Measurements from ENCODE around the gene SLC16A4. TPM values are rescaled to one million over a fixed set of nuclear protein-coding genes. Genes with fewer than 3 reads are reported as not detected.
"Not testable (repeated sequence)": the region's sequence is repeated elsewhere in the genome, so short reads cannot be mapped to it uniquely, and the experiment has no call there.

The SLC16A4 gene
- total RNA-seq, 2 experiments from 2014 or later, result 0.14 to 0.23 TPM

DNA sequence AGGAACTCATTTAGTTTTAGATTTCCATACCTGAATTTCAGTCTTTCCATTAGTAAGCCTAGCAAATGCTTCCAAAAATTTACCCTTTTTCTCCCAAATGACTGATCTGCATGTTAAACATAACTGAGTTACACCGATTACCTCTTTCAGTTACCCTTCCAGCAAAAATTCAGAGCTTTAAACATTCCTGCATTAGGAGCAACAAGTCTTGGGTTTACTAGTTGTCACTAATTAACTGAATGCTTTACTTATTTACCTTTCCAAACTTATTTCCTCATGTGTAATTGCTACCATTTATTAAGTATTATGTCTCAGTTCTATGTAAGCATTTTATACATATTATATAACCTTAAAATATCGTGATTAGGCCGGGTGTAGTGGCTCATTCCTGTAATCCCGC lies 13.6 kb upstream of the SLC16A4 start:
- H3K36me3 Mint-ChIP-seq, result peaks cover 22% of the 10 kb centered on the region
- H3K4me3 Mint-ChIP-seq, result no peak overlapping the region
- CTCF ChIA-PET, result interaction anchor here (0.5 to 1.7 kb wide), 4 partner anchors 8 to 1549 kb away, joined by 3 to 4 read pairs (median 4); partner anchors contain the start of gene RBM15
- no peak overlapping the region for H3K27ac Mint-ChIP-seq
- ATAC-seq, result no peak
- H3K9me3 Mint-ChIP-seq (ENCODE audit: low read depth), result no peaks in the 10 kb centered on the region
- no peaks in the 10 kb centered on the region for H3K27me3 Mint-ChIP-seq
- H3K4me1 Mint-ChIP-seq, result peaks cover 24% of the 10 kb centered on the region
- DNase-seq, result no peak

DNA sequence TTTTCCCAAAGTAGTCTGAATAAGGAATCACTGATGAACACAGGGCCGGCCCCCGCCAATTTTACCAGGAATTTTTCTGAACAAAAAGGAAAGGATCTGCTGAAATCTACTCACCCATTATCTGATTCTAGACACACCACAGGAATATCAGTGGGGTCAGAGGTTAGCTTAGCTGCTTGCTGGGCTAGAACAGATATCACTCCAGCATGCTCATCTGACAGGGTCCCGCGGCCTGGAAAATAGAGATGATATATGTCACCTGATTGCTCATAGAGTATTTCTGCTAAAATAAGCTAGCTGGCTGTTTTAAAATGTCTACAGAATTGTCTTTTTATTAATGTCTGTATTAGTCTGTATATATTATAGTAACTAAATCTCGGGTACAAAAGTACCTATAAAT lies 13.0 kb upstream of the SLC16A4 start:
- Mint-ChIP-seq H3K4me3 (no peak overlapping the region), H3K27ac (no peak overlapping the region), H3K9me3 (ENCODE audit: low read depth) (no peaks in the 10 kb centered on the region), H3K4me1 (peaks cover 20% of the 10 kb centered on the region), H3K27me3 (no peaks in the 10 kb centered on the region), H3K36me3 (peaks cover 22% of the 10 kb centered on the region)
- DNase-seq (no peak), ATAC-seq (no peak)
- CTCF ChIA-PET, result interaction anchor here (0.5 to 1.7 kb wide), 6 partner anchors 9 to 1548 kb away, joined by 3 to 4 read pairs (median 4); partner anchors contain the start of gene RBM15

DNA sequence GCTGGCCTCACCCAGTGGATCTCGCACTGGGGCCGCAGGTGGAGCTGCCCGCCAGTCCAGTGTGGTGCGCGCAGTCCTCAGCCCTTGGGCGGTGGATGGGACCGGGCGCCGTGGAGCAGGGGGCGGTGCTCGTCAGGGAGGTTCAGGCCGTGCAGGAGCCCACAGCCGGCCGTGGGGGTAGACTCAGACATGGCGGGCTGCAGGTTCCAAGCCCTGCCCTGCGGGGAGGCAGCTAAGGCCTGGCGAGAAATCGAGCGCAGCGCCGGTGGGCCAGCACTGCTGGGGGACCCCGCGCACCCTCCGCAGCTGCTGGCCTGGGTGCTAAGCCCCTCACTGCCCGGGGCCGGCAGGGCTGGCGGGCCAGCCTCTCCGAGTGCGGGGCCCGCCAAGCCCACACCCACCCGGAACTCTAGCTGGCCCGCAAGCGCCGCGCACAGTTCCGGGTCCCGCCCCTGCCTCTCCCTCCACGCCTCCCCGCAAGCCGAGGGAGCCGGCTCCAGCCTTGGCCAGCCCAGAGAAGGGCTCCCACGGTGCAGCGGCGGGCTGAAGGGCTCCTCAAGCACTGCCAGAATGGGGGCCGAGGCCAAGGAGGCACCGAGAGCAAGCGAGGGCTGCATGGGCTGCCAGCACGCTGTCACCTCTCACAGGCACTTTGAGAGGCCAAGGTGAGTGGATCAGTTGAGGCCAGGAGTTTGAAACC lies 5.6 kb upstream of the SLC16A4 start:
- DNase-seq; H3K4me3 Mint-ChIP-seq; ATAC-seq; CTCF ChIA-PET; H3K27ac Mint-ChIP-seq; H3K27me3 Mint-ChIP-seq; H3K4me1 Mint-ChIP-seq; H3K9me3 Mint-ChIP-seq (ENCODE audit: low read depth): not testable (repeated sequence)
- H3K36me3 Mint-ChIP-seq, result peaks cover 32% of the 10 kb centered on the region

DNA sequence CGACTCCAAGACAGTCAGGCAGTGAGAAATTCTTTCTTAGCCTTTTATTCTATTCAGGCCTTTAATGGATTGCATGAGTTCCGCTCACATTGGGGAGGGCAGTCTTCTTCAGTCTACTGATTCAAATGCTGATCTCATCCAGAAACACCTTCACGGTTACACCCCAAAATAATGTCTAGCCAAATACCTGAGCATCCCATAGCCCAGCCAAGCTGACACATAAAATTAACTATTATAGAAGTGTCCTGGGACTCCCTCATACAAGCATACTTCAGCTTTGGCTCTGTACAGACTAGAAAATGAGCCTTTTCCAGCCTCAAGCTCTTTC lies 3.6 kb upstream of the SLC16A4 start:
- no peaks in the 10 kb centered on the region for H3K27me3 Mint-ChIP-seq
- H3K9me3 Mint-ChIP-seq (ENCODE audit: low read depth), result no peaks in the 10 kb centered on the region
- H3K27ac Mint-ChIP-seq, result no peak overlapping the region
- DNase-seq, result no peak
- peaks cover 3% of the 10 kb centered on the region for H3K4me1 Mint-ChIP-seq
- H3K36me3 Mint-ChIP-seq, result peaks cover 21% of the 10 kb centered on the region
- ATAC-seq, result no peak
- CTCF ChIA-PET, result interaction anchor here (1.8 kb wide), 1 partner anchor 187 kb away, joined by 7 read pairs; no protein-coding TSS in a partner anchor
- H3K4me3 Mint-ChIP-seq, result no peak overlapping the region

DNA sequence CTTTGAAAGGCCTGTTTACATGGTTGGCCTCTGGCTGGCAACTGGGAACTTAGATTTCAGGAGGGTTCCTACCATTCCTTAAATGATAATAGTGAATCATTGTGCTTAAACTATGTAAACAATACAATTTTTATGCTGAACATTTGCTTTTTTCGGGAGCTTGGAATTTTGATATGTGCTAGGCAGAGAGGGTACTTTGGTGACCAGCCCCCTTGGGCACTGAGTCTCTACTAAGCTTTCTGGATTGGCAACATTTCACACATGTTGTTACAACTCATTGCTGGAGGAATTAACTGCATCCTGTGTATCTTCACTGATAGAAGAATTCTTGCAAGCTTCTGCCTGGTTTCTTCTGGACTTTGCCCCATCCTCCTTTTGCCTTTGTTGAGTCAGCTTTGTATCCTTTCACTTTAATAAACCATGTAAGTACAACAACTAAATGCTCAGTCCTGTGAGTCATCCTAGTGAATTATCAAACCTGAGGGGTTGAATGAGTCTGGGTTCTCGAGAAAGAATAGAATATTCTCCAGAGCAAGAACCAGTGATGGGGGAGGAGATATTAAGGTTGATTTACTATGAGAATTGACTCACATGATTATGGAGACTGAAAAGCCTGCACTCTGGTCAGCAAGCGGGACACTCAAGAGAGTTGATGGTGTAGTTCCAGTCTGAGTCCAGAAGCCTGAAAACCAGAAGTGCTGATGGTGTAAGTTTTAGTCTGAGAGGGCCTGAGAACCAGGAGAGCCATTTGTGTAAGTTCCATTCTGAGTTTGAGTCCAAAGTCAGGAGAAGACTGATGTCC lies 3.1 kb upstream of the SLC16A4 start:
- Mint-ChIP-seq H3K27me3 (no peaks in the 10 kb centered on the region), H3K27ac (no peak overlapping the region), H3K36me3 (peaks cover 21% of the 10 kb centered on the region), H3K9me3 (ENCODE audit: low read depth) (no peaks in the 10 kb centered on the region), H3K4me1 (peaks cover 3% of the 10 kb centered on the region), H3K4me3 (no peak overlapping the region)
- ATAC-seq (no peak), DNase-seq (no peak)
- CTCF ChIA-PET, result interaction anchor here (0.9 to 1.8 kb wide), 4 partner anchors 15 to 186 kb away, joined by 3 to 7 read pairs (median 4); partner anchors contain the start of gene RBM15

DNA sequence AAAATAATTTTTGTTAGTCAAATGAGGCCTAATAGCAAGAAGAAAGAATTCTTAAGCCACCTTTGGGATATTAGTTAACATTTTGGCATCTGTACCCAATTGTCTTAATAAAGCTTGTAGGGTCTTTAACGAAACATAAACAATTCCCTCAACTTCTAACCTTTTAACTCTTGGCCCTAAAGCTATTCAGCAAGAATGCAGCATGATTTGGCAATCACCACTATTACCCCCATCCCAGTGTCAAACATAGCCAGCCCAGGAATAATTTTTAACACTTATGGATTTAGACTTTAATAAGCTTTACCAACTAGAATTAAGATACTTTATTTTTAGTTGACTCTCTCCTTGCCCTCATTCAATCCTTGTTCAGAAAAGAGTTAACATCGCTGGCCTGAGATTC lies 2.5 kb upstream of the SLC16A4 start:
- Mint-ChIP-seq H3K4me3 (no peak overlapping the region), H3K9me3 (ENCODE audit: low read depth) (no peaks in the 10 kb centered on the region), H3K4me1 (peaks cover 3% of the 10 kb centered on the region), H3K27me3 (no peaks in the 10 kb centered on the region), H3K27ac (no peak overlapping the region), H3K36me3 (peaks cover 21% of the 10 kb centered on the region)
- CTCF ChIA-PET, result interaction anchor here (0.9 to 1.8 kb wide), 4 partner anchors 15 to 186 kb away, joined by 3 to 7 read pairs (median 4); partner anchors contain the start of gene RBM15
- DNase-seq, result no peak
- no peak for ATAC-seq

DNA sequence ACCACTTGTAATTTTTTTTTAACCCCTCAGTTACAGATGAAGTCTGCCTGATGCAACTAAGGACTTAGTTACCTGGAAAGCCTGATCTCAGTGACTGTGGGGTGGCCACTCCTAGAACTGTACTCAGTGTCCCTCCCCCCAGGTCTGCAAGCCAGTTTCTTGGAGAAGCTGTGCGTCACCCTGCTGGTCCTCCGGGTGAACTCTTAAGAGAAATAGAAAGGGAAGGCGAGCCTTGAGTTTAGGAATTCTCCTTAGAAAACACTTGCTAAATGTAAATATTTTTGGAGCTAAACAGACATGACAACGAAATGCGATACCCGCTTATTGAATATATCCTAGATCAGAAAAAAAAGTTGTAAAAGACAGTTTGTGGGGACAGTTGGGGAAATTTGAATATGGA lies 730 bp downstream of the SLC16A4 start:
- CTCF ChIA-PET, result no interaction called here
- Mint-ChIP-seq H3K4me1 (peaks cover 10% of the 10 kb centered on the region), H3K9me3 (ENCODE audit: low read depth) (no peaks in the 10 kb centered on the region), H3K27ac (no peak overlapping the region), H3K36me3 (peaks cover 15% of the 10 kb centered on the region), H3K4me3 (no peak overlapping the region), H3K27me3 (no peaks in the 10 kb centered on the region)
- DNase-seq (no peak), ATAC-seq (no peak)

DNA sequence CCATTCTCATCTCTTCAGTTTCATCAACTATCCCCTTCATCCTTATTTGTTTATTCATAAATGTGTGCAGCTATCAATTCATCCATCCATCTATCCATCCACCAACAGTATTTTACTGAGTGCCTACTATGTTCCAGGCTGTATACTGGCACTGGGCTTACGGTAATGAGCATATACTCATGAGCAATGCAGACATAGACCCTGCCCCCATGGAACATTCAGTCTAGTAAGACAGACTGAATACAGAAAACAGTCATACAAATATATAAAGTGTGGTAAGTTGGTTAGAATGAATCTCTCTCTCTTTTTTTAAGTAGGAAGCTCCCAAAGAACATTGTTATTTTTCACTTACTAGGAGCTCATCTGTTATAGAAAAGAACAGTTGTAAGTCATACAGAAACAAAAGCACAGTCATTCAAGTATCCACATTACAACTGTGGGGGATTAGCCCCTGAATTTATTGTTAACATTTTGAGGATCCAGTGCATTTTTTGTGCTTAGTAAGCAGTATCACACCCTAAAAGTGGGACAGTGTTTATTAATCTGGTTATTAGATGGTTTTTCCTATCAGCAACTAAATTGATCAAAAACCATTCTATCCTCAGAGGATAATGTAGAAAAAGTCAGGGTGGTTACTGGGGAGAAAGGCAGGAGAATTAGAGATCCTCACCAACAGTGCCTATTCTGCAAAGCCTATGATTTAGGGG lies 3.6 kb downstream of the SLC16A4 start:
- H3K27me3 Mint-ChIP-seq, result no peaks in the 10 kb centered on the region
- no peak overlapping the region for H3K4me3 Mint-ChIP-seq
- ATAC-seq, result peak; percentile 42
- peaks cover 23% of the 10 kb centered on the region for H3K4me1 Mint-ChIP-seq
- peaks cover 13% of the 10 kb centered on the region for H3K36me3 Mint-ChIP-seq
- DNase-seq, result no peak
- H3K27ac Mint-ChIP-seq, result no peak overlapping the region
- no peaks in the 10 kb centered on the region for H3K9me3 Mint-ChIP-seq (ENCODE audit: low read depth)
- CTCF ChIA-PET, result interaction anchor here (1.0 kb wide), 1 partner anchor 15 kb away, joined by 3 read pairs; no protein-coding TSS in a partner anchor

DNA sequence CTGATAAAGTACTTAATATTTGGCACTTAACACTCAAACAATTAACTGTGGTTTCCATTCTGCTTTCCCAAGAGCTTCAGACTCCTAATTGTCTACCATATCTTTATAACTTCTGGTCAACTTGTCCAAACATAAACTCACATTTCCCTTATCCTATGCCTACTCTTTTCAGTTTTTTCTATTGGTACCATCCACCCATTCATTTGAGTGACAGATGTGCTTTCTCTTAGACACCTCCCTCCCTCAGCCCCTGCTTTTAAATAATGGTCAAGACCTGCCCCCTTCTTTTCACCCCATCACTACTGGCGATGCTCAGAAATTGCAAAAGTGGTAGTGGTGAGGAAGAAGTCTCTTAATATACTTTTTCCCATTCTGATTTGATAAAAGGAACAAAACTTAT lies 5.5 kb downstream of the SLC16A4 start:
- Mint-ChIP-seq H3K27me3 (no peaks in the 10 kb centered on the region), H3K36me3 (peaks cover 18% of the 10 kb centered on the region), H3K4me1 (peaks cover 23% of the 10 kb centered on the region), H3K9me3 (ENCODE audit: low read depth) (no peaks in the 10 kb centered on the region), H3K4me3 (no peak overlapping the region), H3K27ac (no peak overlapping the region)
- no peak for DNase-seq
- CTCF ChIA-PET, result interaction anchor here (1.5 kb wide), 1 partner anchor 9 kb away, joined by 3 read pairs; no protein-coding TSS in a partner anchor
- no peak for ATAC-seq

DNA sequence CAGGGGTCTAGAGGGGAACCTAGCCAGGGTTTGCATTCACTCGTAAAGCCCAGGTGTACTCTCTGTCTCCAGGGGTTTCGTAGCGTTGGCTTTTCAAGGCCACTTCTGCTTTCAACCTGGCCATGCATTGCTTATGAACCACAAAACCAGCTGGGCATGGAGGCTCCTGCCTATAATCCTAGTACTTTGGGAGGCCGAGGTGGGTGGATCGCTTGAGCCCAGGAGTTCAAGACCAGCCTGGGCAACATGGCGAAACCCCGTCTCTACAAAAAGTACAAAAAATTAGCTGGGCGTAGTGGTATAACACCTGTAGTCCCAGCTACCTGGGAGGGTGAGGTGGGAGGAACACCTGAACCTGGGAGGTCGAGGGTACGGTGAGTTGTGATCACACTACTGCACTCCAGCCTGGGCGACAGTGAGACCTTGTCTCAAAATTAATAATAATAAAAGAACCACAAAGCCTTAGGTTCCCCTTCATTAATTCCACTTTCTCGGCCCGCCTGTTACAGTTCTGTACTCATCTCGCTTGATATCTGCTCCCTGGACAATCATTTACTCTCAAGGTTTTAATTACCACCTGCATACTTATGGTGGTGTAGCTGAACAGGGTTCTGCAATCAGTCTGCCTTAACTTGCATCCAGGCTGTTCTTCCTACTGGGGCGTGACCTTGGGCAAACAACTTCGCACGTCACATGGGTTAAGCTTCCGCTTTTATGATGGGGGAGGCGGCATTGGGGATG lies 6.1 kb downstream of the SLC16A4 start:
- Mint-ChIP-seq H3K27ac (no peak overlapping the region), H3K4me3 (no peak overlapping the region), H3K36me3 (peaks cover 22% of the 10 kb centered on the region), H3K27me3 (no peaks in the 10 kb centered on the region), H3K4me1 (peaks cover 23% of the 10 kb centered on the region), H3K9me3 (ENCODE audit: low read depth) (no peaks in the 10 kb centered on the region)
- ATAC-seq (no peak), DNase-seq (no peak)
- CTCF ChIA-PET, result interaction anchor here (0.9 to 1.5 kb wide), 2 partner anchors 8 to 181 kb away, joined by 3 read pairs; no protein-coding TSS in a partner anchor

DNA sequence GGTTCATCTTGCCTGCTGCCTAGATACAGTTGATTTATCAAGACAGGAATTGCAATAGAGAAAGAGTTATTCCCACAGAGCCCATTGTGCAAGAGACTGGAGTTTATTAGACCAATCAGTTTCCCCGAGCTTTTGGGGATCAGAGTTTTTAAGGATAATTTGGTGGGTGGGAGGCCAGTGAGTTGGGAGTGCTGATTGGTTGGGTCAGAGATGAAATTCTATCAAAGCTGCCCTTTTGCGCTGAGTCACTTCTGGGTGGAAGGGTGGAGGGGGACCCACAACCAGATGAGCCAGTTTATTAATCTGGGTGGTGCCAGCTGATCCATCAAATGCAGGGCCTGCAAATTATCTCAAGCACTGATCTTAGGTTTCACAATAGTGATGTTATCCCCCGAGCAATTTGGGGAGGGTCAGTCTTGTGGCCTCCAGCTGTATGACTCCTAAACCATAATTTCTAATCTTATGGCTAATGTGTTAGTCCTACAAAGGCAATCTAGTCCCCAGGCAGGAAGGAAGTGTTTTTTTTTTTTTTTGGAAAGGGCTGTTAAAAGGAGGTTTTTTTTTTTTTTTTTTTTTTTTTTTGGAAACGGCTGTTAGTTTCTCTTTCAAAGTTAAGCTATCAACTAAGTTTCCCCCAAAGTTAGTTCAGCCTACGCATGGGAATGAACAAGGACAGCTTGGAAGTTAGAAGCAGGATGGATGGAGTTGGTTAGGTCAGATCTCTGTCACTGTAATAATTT lies 7.4 kb downstream of the SLC16A4 start:
- DNase-seq, result no peak
- H3K27ac Mint-ChIP-seq, result peak overlapping the region; percentile 66
- peaks cover 30% of the 10 kb centered on the region for H3K36me3 Mint-ChIP-seq
- H3K27me3 Mint-ChIP-seq, result no peaks in the 10 kb centered on the region
- no peak for ATAC-seq
- peaks cover 23% of the 10 kb centered on the region for H3K4me1 Mint-ChIP-seq
- H3K9me3 Mint-ChIP-seq (ENCODE audit: low read depth), result no peaks in the 10 kb centered on the region
- no peak overlapping the region for H3K4me3 Mint-ChIP-seq
- CTCF ChIA-PET, result interaction anchor here (0.9 to 1.0 kb wide), 2 partner anchors 77 to 180 kb away, joined by 3 read pairs; no protein-coding TSS in a partner anchor

DNA sequence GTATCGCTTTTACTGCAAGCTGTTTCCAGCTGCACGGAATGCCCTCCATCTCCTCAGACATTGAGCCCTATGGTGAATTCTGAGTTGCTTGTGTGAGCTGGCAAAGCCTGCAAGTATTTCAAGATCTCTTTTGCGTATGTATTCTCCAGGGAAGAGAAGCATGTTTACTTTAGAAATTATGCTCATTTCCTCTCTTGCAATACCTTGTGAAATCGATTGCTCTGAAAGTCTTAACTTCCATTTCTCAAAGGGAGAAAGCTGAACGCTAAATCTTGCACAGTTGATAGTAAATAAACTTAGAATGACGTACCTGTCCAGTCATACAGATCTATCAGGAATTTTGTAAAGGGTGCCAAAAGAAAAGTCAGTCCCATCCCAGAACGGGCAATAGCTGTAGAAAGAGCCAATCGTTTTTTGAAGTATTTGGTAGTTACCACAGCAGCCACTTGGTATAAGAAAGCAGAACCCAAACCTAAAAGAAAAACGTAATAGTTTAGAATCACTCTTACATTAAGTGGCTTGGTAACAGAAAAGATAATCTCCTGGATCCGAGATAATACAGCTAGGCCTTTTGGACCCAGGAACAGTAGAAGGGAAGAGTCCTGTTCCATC lies 10.0 kb downstream of the SLC16A4 start:
- no peak overlapping the region for H3K4me3 Mint-ChIP-seq
- peaks cover 13% of the 10 kb centered on the region for H3K4me1 Mint-ChIP-seq
- CTCF ChIA-PET, result interaction anchor here (1.5 to 1.6 kb wide), 2 partner anchors 40 to 115 kb away, joined by 3 read pairs; no protein-coding TSS in a partner anchor

More for the DNA sequence above, 10.0 kb downstream of the SLC16A4 start:
- DNase-seq (no peak), ATAC-seq (no peak)
- Mint-ChIP-seq H3K27ac (no peak overlapping the region), H3K36me3 (peaks cover 38% of the 10 kb centered on the region), H3K9me3 (ENCODE audit: low read depth) (no peaks in the 10 kb centered on the region), H3K27me3 (no peaks in the 10 kb centered on the region)
